GOT3 (cell line): Measurements from ENCODE around the gene CCHCR1.

Experiments
- DNase-seq: peaks from one replicate; lab custom pipeline; 2025; ENCODE audit warnings: mixed read lengths; lab: John Stamatoyannopoulos, UW

The CCHCR1 gene

DNA sequence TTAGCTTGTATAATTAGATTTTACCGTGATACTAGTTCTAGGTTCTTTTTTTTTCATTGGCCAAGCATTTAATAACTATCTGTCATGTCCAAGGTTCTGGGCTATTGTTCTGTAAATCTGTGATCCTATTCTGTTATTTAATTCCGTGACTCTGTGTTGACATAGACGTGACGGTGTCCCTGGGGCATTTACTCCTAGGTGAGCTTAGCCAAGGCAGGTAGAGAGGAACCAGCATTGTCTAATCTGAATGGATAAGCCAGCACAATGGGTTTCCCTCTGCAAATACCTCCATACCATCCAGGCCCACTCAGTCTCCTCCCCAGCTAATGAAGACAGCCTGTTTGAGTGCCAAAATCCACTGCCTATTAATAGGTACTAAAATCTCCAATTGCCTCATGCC is 28.5 kb downstream of the CCHCR1 start:
- no peak for DNase-seq

DNA sequence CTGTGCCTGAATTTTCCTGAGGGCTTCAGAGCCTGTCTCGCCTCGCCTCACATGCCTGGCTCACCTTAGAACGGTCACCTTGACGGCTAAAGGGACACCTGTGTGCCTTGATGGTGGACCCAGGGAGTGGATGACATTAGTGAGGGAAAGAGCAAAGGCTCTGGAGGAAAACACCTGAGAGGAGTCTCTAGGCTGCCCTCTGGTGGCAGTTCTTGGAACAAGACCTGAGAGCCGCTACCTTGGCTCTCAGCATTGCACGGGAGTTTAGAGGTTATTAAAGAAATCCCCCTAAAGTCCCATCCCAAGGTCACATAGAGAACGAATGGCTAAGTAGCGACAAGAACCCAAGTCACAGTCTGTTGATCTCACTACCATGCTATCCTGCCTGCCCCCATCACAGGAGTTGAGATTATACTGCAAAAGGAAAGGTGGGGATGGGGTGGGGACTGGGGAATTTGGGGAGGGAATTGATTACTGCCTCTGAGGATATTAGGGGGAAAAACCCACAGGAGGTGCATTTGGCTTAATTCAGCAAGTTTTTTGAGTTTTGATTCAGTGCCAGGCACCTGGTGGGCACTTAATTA is 29.4 kb downstream of the CCHCR1 start:
- peak; percentile 17 for DNase-seq

DNA sequence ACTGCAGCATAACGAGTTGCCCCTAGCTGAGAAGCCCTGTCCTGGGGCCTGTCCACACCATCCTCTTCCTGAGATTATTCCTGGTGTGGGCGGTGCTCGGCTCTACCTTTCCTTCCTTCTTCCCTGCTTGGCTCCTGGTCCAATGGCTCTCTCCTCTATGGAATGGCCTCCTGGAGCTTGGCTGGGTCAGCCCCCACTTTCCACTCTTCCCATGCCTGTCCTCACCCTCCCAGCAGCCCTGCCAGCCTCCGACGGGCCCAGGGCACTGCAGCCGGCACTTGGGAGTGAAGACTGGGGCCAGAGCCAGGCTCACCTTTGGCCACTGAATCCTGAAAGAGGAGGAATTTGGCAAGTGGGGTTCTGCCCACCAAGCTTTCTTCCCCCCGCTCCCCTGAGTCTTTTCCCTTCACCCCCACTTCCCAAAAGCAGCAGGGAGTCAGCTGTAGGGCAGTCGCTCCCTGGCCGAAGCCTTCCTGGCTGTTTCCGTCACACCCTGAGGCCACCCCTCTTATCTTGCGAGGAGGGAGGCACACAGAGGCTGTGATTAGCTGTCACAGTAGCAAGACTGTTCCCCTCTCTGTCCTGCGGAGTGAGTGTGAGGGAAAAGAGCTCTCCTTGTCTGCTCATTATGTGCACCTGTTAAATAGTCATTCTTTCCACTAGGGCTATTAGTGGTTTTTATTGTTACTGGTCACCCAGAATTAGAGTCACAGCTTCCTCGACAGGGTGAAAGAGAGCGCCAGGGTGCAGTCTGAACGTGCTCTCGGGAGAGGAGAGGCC is 31.0 kb downstream of the CCHCR1 start:
- DNase-seq = no peak

DNA sequence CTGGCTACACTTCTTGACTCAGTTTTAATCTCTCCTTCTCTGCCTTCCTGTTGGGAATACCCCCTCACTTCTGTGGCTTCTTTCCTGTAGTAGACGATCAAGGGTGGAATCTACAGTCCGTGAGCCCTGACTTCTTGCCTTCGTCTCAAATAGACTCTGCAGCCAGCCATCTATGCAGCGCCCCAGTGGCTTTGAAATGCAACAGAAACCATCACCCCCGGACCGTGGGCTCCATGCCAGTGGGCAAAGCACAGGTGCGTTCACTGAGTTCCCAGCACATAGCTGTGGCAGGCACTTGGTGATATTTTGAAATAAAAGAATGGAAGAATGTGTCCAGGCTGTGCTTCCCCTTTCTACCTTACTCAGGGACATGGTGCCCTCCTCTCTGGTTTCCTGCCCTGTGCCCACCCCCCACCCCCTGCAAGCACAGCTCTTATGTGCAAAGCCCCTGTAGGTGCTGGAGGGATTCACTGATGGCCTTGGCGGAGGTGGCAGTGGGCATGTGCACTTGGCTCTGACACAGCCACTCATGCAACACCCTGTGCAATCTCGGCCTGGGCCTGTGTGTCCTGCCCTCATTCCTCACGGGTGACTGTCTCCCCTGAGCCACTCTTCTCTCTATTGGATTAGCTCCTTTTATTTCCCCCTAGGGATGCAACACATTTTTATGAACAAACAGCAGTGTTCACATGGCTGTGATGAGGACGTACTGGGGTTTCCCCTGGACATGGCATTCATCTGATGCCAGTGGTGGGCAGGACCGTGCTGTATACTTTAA is 31.8 kb downstream of the CCHCR1 start:
- DNase-seq = no peak

DNA sequence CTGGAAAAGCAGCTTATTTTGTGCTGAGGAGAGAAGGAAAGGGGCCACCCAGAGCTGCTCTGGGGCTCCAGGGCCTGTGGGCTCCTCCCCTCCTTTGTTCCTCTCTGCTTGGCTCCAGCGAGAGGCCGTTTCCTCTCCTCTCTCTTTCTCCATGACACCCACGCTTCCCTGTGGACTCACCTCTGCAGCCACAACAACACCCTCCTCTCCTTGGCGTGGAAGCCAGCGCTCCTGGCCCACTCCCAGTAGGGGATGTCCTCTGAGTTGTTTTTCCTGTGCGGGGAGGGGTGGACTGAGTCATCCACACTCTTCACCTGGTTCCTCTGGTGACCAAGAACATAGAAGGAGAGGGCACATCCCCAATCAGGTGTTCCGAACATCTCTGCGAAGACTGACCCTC is 32.4 kb downstream of the CCHCR1 start:
- DNase-seq = no peak

DNA sequence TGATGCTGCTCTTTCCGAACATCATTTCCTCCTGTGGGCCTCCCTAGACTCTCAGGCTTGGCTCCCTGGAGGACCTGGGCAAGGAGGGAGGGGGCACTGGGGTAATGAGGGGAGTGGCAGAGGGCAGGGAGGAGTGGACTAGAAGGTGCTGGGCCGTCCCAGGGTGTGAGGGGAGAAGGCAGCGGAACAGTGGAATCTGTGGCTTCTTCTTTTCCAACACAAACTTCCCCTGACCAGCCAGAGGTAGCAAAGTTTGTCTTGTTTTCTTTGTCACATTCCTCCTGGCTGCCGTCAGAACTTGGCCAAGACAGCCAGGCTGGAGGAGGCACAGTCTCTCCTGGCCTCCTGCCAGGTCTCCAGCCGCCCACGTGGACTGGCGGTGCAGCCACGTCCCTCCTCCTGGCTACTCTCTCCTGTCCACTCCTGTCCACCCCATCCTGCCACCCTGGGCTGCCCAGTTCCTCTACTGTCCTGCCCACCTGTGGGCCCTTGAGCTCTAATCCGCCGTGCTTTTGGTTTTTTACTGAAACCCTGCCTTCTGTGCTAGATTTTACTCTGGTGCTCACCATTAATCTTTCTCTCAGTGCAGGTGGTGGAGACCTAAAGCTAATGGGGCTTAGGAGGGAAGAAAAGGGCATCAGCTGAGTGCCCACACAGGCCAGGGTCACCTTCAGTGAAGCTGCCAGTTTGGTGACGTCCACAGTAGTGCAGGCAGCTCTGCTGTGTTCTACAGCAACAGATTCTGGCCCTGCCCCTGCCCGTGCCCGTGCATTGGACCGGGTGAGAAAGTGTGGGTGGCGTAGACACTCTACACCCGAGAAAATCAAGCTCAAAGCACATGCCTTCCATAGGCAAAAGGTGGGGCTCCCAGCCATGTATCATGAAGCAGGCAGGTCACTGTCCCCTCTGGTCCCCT is 34.6 kb downstream of the CCHCR1 start:
- no peak for DNase-seq

DNA sequence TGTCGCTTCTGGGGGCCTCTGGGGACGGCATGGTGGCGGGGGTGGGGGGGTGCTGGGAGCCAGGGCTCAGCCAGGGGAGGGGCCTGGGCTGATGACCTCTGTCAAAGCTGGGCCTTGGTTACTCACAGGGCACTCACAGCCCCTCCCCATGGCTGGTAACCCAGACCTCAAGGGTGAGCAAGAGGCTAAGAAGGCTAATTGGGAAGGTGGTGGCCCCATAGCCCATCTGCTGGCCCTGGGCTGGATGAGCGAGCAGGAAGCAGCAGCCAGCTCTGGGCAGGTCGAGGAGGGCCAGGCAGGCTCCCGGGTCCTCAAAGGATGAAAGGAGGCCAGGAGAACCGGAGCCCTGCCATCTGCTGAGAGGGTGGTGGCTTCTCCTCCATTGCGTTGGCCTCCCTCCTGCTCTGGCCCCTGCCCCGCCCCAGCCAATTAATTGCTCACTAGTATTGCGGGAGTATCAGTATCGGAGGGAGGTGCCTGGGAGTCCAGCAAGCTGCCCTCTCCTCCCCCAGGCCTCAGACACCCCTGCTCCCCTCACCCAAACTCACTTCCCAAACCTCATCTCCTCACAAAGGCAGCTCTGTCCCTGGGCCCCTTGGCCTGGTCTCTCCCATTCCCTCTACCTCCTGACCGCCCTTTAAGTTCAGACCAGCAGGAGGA is 36.3 kb downstream of the CCHCR1 start:
- no peak for DNase-seq

DNA sequence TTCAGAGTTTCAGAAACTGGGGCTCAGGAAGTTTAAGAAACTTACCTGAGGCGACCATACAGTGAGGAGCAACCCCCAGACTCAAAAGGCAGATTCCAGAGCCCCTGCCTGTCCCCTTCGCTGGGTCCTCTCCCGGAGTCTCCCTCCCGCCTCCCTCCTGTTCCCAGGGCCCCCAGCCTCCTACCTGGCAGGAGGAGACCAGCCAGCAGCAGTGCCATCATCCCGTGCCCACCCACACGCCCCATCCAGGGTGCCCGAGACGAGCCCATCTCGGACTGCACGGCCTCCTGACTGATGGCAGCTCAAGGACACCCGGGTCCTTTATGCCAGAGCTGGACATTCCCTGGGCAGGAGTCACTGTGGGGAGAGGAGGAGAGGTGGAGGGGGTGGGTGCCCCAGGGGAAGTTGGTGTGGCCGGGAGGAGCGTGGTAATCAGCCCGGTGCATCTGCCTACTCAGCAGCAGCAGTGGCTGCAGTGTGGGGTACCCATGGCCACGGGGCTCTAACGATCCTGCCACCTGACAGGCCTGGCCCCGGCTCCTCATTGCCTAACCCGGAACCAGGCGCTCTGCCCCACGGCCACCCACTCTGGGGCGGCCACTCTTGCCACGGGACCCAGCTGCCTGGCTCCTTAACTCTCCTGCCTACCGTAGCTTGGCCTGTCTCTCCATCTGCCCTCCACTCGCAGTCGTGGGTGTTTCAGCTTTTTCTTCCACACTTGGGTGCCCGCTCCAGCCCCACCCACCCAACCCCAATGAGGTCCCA is 37.3 kb downstream of the CCHCR1 start, which contains the start of gene CDSN:
TSS of gene CDSN (minus strand) at position 296 of the 765 bp plus-strand sequence. CDS start at position 269, 27 bp downstream.
- no peak for DNase-seq

DNA sequence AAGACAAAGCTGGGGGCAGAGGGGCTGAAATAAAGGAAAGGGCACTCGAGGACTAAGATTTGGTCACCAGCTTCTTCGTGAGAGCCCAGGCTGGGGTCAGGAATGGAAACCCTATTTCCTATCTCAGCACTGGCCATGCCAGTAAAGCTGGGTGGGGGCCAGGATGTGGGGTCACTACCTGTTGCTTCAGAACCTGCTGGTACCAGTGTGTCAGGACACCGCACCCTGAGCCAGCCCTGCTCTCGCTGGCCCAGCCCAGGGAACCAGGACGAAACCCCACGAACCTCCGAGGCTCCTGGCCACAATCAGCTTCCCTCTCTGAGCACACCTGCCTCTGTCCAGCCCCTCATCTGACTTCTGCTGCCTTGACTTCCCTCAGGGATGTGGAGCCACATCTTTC is 39.4 kb downstream of the CCHCR1 start:
- DNase-seq = no peak

DNA sequence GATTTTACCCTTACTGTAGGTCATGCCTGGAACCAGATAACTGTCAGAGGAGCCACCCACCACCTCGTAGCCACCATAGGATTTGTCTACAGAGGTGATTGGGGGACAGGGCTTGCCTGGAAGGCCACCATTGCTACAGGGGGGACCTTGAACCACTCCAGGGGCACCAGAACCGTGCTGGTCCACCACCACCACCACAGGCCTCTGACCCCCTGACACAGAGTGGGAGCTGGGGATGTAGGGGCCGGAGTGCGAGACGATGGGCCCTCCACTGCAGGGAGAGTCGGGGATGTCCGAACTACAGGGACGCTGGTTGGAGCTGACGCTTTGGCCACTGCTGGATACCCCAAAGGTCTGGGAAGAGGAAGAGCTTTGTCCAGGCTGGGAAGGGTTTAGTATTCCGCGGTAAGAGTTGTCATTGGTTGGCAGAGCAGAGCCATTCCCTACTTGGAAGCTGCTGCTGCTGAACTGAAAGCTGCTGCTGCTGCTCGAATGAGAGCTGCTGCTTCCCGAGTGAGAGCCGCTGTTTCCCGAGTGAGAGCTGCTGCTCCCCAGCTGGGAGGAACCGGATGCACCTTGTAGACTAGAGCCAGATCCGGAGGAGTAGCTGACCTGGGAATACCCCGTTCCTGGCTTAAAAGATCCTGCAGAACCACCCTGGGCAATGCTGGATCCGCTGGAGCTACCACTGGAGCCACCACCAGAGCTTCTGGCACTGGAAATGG is 40.8 kb downstream of the CCHCR1 start:
- DNase-seq = no peak

DNA sequence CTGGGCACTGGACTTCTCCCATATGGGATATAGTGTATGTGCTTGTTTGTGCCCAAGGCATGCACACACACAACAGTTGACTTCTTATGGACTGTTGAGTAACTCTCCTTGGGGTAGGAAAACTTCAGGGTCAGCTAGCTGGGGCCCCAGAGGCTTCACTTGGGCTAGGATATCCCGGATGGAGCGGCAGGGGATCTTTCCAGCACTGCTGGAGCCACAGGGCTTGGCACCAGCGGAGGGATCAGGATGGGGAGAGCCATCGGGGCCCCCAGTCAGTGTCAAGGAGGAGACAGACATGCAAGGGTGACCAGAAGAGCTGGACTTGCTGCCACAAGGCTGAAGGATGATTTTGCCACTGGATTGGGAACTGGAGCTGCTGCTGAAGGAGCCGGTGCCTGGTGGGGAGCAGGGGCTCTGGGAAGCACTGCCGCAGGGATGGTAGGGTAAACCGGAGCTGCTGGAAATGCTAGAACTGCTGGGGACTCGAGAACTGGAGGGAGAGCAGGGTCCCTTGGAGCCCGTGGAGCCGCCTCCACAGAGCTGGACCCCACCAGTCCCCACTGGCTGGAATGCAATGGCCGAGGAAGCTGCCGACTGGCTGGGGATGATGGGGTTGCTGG is 41.6 kb downstream of the CCHCR1 start:
- no peak for DNase-seq

DNA sequence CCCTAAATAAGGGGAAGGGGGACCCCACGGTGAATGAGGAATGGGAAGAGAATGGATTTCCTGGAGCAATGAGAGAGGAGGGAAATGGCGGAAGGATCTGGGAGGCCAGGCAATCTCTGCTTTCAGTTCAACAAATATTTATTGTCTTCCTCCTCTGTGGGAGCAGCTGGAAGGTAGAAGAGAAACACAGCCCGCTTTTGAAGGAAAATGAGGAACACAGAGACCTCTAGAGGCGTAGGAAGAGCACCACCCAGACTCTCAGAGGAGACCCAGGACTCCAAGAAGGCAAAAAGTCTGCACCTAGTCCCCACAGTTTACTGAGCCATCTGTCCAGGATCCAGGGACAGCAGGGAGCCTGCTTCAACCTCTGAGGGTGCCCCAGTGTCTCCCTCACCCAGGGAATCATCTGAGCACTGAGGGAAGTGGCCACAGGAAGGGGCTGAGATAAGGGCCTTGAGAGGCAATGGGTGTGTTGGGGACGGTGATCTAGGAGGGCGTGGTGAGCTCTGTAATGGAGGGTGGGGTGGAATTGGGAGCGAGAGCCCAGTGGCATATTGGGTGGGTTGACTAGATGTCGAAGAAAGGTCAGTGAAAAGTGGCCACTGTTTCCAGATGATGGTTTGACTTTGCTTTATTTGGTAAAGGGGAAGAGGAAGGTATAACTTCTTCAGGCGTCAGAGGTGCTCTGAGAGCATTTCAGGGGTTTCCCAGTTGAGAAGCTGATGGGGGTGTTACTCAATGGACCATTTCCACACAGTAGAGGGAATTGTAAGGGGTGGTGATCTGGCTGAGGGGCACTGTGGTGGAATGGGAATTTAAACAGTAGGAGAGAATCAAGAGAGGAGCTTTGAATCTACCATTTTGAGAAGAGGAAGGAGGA is 42.4 kb downstream of the CCHCR1 start:
- no peak for DNase-seq

DNA sequence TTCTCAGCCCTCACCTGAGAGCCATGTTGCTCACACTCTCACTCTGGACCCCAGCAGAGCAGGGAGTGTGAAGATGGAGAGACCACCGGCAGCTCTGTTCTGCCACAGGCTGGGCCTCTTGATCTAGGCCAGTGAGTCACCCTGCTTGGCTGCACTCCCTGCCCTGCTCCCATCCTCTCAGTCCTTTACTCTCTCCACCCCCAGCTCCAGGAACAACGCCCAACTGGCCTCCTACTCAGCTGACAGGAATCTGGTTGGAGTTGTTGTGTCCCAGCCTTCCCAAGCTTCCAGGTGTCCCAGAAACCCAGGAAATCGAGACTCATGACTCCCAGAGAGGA is 43.1 kb downstream of the CCHCR1 start, which contains the start of gene PSORS1C1:
TSS of gene PSORS1C1 (plus strand) at position 260 of the 338 bp plus-strand sequence. CDS start 14,833 bp downstream, outside the sequence.
- peak; percentile 60 for DNase-seq

DNA sequence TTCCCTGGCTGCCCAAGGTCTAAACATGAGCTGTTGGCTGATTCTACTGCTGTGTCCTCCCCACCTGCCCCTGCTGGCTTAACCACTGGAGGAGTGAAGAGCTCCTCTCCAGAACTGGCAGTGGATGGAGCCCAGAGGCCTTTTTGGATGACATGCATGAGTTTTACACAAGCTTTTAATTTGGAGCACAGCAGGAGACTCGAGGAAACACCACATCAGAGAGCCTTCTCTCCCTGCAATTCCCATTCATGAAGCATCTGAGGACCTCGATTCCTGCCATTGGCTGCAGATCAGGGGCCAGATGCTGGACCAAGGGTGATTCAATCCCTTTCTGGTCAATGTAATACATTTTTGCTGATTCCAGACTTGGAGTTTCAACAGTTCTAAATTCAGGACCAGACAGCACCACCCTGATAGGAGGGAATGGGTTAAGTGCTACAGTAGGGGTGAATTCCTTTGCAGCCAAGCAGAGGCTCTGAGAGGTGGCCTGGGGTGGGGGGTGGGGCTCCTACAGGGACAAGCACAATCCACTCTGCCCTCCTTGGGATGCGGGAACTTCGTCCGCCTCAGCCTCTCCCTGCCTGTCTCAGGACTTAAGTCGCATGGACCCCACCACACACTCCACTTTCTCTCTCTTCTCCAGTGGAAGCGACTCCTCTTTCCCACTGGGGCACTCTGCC is 43.6 kb downstream of the CCHCR1 start:
- no peak for DNase-seq

DNA sequence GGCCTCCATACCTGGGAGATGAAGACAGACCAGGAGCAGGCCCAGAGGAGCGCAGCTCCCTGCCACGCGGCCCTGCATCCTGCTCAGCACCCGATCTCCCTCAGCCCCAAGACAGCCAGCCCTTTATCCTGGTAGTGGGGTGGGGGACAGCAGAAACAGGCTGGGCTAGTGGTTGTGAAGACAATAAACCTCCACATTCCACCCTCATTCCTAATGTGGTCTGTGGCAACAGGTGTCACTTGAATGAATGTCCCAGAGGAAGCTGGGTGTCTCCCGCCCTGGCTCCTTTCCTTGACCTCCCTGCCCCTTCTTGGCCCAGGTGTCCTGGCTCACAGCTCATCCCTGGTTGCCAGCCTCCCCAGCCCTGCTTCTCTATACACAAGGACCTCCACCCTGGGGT is 45.1 kb downstream of the CCHCR1 start, which contains the start of gene C6orf15:
TSS of gene C6orf15 (minus strand) at position 98 of the 400 bp plus-strand sequence. CDS start at position 78, 20 bp downstream.
- no peak for DNase-seq

DNA sequence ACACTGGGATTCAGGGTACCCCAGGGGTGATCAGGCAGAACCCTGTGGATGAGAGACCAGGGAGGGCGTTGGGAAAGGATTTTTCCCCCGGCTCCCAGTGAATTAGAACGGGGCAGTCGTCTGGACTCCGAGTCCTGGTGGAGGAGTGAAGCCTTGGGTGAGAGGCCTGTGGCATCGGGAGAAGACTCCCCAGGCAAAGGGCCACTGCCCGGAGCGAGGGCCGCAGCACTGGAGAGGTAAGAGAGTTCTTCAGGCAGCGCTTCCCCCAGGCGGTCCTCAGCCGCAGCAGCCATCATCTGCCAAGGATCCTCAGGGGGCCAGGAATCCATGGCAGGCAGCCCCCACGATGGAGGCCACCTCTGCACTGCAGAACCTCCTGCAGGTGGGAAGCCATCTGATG is 45.9 kb downstream of the CCHCR1 start:
- DNase-seq = no peak

DNA sequence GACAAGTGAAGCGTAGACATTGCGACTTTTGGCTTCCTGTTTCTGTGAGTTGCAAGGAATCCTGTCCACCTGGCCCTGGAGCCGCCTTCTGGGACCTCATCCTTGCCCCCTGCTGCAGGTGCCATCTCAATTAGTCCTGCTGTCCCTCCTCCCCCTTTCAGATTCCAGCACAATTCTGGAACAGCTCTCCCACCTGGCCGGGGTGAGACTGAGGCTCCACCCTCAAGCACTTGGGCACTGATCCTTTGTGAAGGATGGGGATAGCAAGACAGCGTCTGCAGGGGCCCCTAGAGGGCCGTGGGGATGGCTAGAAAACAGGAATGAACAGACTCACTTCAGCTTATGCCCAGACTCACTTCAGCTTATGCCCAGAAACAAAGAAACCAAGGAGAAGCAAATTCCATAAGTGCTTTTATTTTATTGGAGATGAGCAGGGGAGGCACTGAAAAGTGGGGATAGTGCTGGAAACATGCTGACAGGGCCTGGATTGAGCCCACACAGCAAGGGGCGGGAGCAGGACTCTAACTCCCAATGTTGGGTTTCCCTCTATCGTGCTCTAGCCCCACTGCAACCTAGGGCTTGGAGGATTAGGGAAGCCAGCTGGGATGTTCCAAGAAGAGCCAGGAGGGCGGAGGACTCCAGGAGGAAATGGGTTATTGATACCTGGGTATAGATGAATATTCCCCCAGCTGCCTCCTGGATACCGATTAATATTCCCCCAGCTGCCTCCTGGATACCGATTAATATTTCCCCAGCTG is 46.6 kb downstream of the CCHCR1 start:
- no peak for DNase-seq
